Measurements from ENCODE around the gene NAA35. TPM values are rescaled to one million over a fixed set of nuclear protein-coding genes. Genes with fewer than 3 reads are reported as not detected.

Gene NAA35
- total and polyA plus RNA-seq, 7 donors, result 13.7 to 36.8 (median 25.0) TPM

DNA sequence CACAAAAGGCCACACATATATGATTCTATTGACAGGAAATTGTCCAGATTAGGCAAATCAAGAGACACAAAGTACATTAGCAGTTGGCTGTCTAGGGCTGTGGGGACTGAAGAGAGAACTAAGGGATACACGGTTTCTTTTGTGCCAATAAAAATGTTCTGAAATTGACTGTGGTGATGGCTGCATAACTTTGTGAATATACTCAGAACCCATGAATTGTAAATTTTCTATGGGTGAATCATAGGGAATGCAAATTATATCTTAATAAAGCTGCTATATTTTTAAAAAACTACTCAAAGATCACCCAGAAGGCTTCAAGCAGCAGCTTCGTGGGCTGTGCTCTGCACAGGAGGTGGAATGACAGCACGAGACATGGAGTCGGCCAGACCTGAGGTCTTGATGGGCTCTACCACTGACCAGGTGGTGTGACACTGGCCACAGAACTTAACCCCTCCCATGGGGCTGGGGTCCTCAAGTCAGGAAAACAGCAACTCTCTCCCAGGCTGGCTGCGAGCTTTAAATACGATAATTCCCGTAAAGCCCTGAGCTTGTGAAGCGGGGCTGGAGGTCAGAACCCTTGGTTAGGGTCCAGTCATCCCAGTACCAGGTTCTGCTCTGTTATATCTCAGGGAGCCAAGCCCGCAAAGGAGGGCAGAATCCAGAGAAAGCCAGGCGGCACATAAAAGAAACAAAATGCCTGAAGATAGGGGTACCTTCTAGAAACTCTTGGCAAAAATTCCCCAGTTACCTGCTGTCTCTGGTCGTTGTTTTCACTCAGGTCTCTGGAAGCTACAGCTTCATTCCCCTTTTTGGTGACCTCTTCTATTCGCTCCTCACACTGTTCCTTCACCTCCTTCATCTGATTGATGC is 99.3 kb downstream of the NAA35 start:
- Histone ChIP-seq H3K9me3 (no peaks in the 10 kb centered on the region), H3K27ac (no peak overlapping the region), H3K27me3 (ENCODE audit: insufficient read depth in 3 of 3, low read length in 2 of 3) (no peaks in the 10 kb centered on the region), H3K4me1 (no peaks in the 10 kb centered on the region), H3K36me3 (ENCODE audit: insufficient read depth in 1 of 2, low read depth in 1 of 2) (no peaks in the 10 kb centered on the region), H3K4me3 (no peak overlapping the region)
- DNase-seq (no peak), ATAC-seq (no peak)
- WGBS, 3 donors, result 94 to 96% (median 95%) methylated on average over 12 of the region's 12 CpGs
- TF ChIP-seq, protein P1, sequence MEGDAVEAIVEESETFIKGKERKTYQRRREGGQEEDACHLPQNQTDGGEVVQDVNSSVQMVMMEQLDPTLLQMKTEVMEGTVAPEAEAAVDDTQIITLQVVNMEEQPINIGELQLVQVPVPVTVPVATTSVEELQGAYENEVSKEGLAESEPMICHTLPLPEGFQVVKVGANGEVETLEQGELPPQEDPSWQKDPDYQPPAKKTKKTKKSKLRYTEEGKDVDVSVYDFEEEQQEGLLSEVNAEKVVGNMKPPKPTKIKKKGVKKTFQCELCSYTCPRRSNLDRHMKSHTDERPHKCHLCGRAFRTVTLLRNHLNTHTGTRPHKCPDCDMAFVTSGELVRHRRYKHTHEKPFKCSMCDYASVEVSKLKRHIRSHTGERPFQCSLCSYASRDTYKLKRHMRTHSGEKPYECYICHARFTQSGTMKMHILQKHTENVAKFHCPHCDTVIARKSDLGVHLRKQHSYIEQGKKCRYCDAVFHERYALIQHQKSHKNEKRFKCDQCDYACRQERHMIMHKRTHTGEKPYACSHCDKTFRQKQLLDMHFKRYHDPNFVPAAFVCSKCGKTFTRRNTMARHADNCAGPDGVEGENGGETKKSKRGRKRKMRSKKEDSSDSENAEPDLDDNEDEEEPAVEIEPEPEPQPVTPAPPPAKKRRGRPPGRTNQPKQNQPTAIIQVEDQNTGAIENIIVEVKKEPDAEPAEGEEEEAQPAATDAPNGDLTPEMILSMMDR (IDR thresholded peaks at IDR 0.05), result no peak
- intact Hi-C loops (cut with DNase I), result no loop called here

DNA sequence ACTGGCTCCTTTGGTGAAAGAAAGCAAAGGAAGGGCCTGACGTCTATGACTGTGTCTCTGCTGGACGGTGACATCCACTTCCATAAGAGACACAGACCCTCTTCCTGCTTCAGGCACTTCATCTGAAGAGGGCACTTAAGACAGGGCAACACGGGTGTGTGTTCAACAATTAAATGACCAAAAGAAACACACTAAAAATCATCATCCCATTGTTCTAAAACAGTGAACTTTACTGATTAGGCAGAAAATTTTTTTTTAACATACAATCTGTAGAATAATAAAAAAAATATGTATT is 99.9 kb downstream of the NAA35 start:
- TF ChIP-seq, protein P1 (IDR thresholded peaks at IDR 0.05), result no peak
- Histone ChIP-seq H3K9me3 (no peaks in the 10 kb centered on the region), H3K36me3 (ENCODE audit: insufficient read depth in 1 of 2, low read depth in 1 of 2) (no peaks in the 10 kb centered on the region), H3K27me3 (ENCODE audit: insufficient read depth in 3 of 3, low read length in 2 of 3) (no peaks in the 10 kb centered on the region), H3K27ac (no peak overlapping the region), H3K4me3 (no peak overlapping the region), H3K4me1 (no peaks in the 10 kb centered on the region)
- no peak for DNase-seq
- no peak for ATAC-seq
- 70 to 73% (median 71%) methylated on average over 3 of the region's 3 CpGs for WGBS, 3 donors
- intact Hi-C loops (cut with DNase I), result no loop called here

DNA sequence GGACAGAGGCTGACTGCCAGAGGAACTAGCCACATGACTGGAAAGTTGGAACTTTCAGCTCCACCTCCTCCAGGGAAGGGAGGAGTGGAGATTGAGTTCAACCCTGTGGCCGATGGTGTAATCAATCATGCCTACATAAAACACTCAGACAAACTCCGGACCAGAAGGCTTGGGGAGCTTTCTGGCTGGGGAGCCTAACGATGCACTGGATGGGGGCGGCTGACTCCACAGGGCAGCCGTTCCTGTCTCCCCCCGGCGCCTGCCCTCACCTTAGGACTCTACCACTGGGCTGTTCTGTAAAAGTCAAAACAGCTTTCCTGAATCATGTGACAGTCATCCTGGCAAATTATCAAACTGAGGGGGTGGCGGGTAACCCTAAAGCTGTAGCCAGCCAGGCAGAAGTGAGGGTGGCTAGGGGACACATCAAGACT is 100.4 kb downstream of the NAA35 start:
- no peaks in the 10 kb centered on the region for H3K4me1 ChIP-seq
- WGBS, 3 donors, result 46 to 58% (median 50%) methylated on average over 8 of the region's 8 CpGs
- DNase-seq (no peak), ATAC-seq (no peak)
- H3K27me3 ChIP-seq (ENCODE audit: insufficient read depth in 3 of 3, low read length in 2 of 3), result no peaks in the 10 kb centered on the region
- no peaks in the 10 kb centered on the region for H3K9me3 ChIP-seq
- intact Hi-C loops (cut with DNase I), result no loop called here
- TF ChIP-seq, protein P1 (IDR thresholded peaks at IDR 0.05), result no peak
- H3K27ac ChIP-seq, result no peak overlapping the region
- no peaks in the 10 kb centered on the region for H3K36me3 ChIP-seq (ENCODE audit: insufficient read depth in 1 of 2, low read depth in 1 of 2)
- H3K4me3 ChIP-seq, result no peak overlapping the region

DNA sequence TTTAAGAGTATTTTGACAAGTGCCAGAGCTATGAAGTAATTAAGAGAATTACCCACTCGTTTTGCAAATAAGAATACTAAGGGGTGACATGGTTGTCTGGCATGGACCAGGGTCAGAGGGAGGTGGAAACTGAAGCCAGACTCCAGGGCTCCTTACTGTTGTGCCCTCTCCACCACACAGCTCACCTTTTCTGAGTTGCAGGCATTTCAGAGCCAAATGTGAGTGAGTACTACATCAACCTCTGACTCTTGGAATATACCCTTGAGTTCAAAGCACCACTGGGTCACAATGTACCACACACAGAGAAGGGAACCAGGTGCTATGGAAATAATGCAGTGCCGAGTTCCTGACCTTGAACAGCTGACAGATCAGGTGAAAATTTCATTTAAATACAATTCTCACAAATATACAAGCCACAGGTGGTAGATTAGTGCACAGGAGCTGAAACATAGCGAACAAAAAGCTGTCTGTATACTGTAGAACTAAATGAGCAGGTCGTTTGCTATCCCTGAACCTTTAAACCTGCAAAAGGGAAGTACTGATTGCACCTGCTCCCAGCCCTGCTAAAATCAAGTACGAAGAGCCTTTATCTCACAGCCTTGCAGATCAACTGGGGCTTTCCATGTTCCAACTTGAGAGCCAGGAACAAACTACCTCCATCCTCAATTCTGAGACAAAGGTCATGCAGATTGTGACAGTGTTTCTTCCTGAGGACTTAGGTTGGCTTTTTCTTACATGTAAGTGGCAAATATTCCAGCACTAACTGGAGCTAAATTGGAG is 101.4 kb downstream of the NAA35 start:
- no peak overlapping the region for H3K4me3 ChIP-seq
- H3K9me3 ChIP-seq, result no peaks in the 10 kb centered on the region
- H3K27ac ChIP-seq, result no peak overlapping the region
- no peaks in the 10 kb centered on the region for H3K36me3 ChIP-seq (ENCODE audit: insufficient read depth in 1 of 2, low read depth in 1 of 2)
- ATAC-seq (no peak), DNase-seq (no peak)
- TF ChIP-seq, protein P1 (IDR thresholded peaks at IDR 0.05), result no peak
- WGBS, 3 donors, result 73 to 79% (median 78%) methylated on average over 5 of the region's 5 CpGs
- intact Hi-C loops (cut with DNase I), result no loop called here
- no peaks in the 10 kb centered on the region for H3K4me1 ChIP-seq
- no peaks in the 10 kb centered on the region for H3K27me3 ChIP-seq (ENCODE audit: insufficient read depth in 3 of 3, low read length in 2 of 3)
